Neuronal stem cell (in vitro differentiated cells): ENCODE measurements around the gene HELZ.

ENCODE experiments used
- DNase-seq: peaks from one replicate; pipeline ENCODE4 v3.0.0-alpha.2; 2013; ENCODE audit warnings: low spot score
- H2AFZ ChIP-seq: one replicate; pipeline ENCODE4 v1.6.1; 2013; ENCODE audit warnings: mild to moderate bottlenecking, low read length, inconsistent platforms
- H2AK5ac ChIP-seq: 2 replicates; pipeline ENCODE4 v1.6.1; 2013; ENCODE audit warnings: low read depth, mild to moderate bottlenecking, inconsistent platforms, low read length, moderate library complexity, mixed read lengths
- H2BK120ac ChIP-seq: 2 replicates; pipeline ENCODE4 v1.6.1; 2013; ENCODE audit warnings: low read depth, mild to moderate bottlenecking, inconsistent platforms, low read length, moderate library complexity, mixed read lengths
- H2BK12ac ChIP-seq: one replicate; pipeline ENCODE4 v1.6.1; 2013; ENCODE audit warnings: low read length, inconsistent platforms
- H2BK15ac ChIP-seq: 2 replicates; pipeline ENCODE4 v1.6.1; 2013; ENCODE audit warnings: mild to moderate bottlenecking, low read length, inconsistent platforms, mixed read lengths
- H2BK5ac ChIP-seq: one replicate; pipeline ENCODE4 v1.6.1; 2013; ENCODE audit warnings: inconsistent platforms, mild to moderate bottlenecking, low read length, moderate library complexity
- H3K14ac ChIP-seq: one replicate; pipeline ENCODE4 v1.6.1; 2013; ENCODE audit warnings: low read length, inconsistent platforms
- H3K18ac ChIP-seq: 2 replicates; pipeline ENCODE4 v1.6.1; 2013; ENCODE audit warnings: low read length, inconsistent platforms
- H3K23ac ChIP-seq: 2 replicates; pipeline ENCODE4 v1.6.1; 2013; ENCODE audit warnings: low read depth, mild to moderate bottlenecking, mixed read lengths, low read length, inconsistent platforms; ENCODE audit not compliant: poor library complexity
- H3K27ac ChIP-seq: replicated peaks from 3 replicates; pipeline ENCODE4 v1.5.1; 2013; ENCODE audit warnings: low read length, inconsistent platforms
- H3K27me3 ChIP-seq, 3 experiments: 2 replicates each; pipeline ENCODE4 v1.6.1; 2013; ENCODE audit warnings: low read length in 3 of 3, mild to moderate bottlenecking in 2 of 3, inconsistent platforms in 1 of 3, low read depth in 1 of 3, mixed read lengths in 1 of 3, moderate library complexity in 1 of 3; ENCODE audit not compliant: control insufficient read depth in 3 of 3, insufficient read depth in 3 of 3
- H3K36me3 ChIP-seq, 2 donors: replicated peaks in 1 of 2; 2 replicates each; pipeline ENCODE4 v1.6.1; 2013; ENCODE audit warnings: low read length in 2 of 2; ENCODE audit not compliant: control insufficient read depth in 2 of 2, insufficient read depth in 2 of 2
- H3K4ac ChIP-seq: 2 replicates; pipeline ENCODE4 v1.6.1; 2013; ENCODE audit warnings: inconsistent platforms, mild to moderate bottlenecking, low read length, moderate library complexity
- H3K4me1 ChIP-seq, 2 donors: 1 replicate in 1 of 2; 2 replicates in 1 of 2; pipeline ENCODE4 v1.6.1; 2013; ENCODE audit warnings: low read length in 2 of 2, low read depth in 1 of 2; ENCODE audit not compliant: control insufficient read depth in 2 of 2, insufficient read depth in 1 of 2
- H3K4me2 ChIP-seq: one replicate; pipeline ENCODE4 v1.6.1; 2013; ENCODE audit warnings: mild to moderate bottlenecking, low read length, inconsistent platforms; ENCODE audit not compliant: insufficient read depth, poor library complexity, severe bottlenecking
- H3K4me3 ChIP-seq, 2 donors: 2 replicates each; pipeline ENCODE4 v1.5.1; 2013; ENCODE audit warnings: low read length in 2 of 2, mild to moderate bottlenecking in 2 of 2, inconsistent platforms in 1 of 2, moderate library complexity in 1 of 2
- H3K79me1 ChIP-seq: one replicate; pipeline ENCODE4 v1.6.1; 2013; ENCODE audit warnings: low read depth, mild to moderate bottlenecking, inconsistent platforms, low read length, moderate library complexity
- H3K9ac ChIP-seq: one replicate; pipeline ENCODE4 v1.6.1; 2013; ENCODE audit warnings: mild to moderate bottlenecking, low read depth, low read length, inconsistent platforms; ENCODE audit not compliant: poor library complexity
- H3K9me3 ChIP-seq, 2 donors: replicated peaks in 1 of 2; 2 replicates each; pipeline versions ENCODE3 to v1.6.1; 2013; ENCODE audit warnings: low read length in 2 of 2, mild to moderate bottlenecking in 2 of 2, inconsistent platforms in 1 of 2, low read depth in 1 of 2, mixed read lengths in 1 of 2, moderate library complexity in 1 of 2; ENCODE audit not compliant: control insufficient read depth in 2 of 2, insufficient read depth in 1 of 2
- H4K8ac ChIP-seq: one replicate; pipeline ENCODE4 v1.6.1; 2013; ENCODE audit warnings: low read depth, mild to moderate bottlenecking, inconsistent platforms, low read length, moderate library complexity
- H4K91ac ChIP-seq: one replicate; pipeline ENCODE4 v1.6.1; 2013; ENCODE audit warnings: low read length, low read depth, mild to moderate bottlenecking, inconsistent platforms; ENCODE audit not compliant: poor library complexity
- WGBS, 2 donors: extraction: QIAGEN DNeasy Blood & Tissue Kit; methylation state at CpG; one replicate each; pipeline ENCODE4 v1.1.7; 2013; ENCODE audit warnings: missing lambda C conversion rate in 2 of 2, mixed read lengths in 1 of 2; ENCODE audit not compliant: insufficient read length in 2 of 2, insufficient replicate concordance in 1 of 2; ENCODE audit errors: extremely low coverage in 2 of 2; 5-methylcytosine and 5-hydroxymethylcytosine counted together

Gene HELZ

DNA sequence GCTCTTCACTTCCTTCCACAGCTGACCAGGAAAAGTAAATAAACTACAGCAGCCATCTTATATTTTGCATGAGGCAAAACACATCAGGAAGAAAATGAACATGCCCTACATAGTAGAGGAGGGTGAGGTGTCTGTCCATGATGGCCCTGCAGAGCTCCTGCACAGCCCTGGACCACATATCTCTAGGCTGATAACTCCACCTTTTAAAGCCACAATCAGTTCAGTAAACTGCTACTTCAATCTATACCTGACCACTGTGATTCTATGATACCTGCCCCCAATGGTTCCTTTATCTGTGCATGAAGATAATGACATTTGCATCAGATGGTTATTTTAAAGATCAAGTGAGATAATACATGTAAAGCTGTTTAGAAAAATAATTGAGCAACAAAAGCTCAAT, 82.2 kb downstream of the HELZ start:
- no peak overlapping the region for H3K9ac ChIP-seq
- H3K4me1 ChIP-seq: no peaks in the 10 kb centered on the region
- no peak overlapping the region for H3K4me3 ChIP-seq
- no peak overlapping the region for H2BK120ac ChIP-seq
- no peak overlapping the region for H2BK12ac ChIP-seq
- H3K27me3 ChIP-seq: no peaks in the 10 kb centered on the region
- H4K8ac ChIP-seq: no peak overlapping the region
- no peaks in the 10 kb centered on the region for H3K79me1 ChIP-seq
- DNase-seq: no peak
- no peak overlapping the region for H3K4ac ChIP-seq
- peaks cover 0 to 2% of the 10 kb centered on the region in 2 donors for H3K9me3 ChIP-seq
- H2BK15ac ChIP-seq: no peak overlapping the region
- H2BK5ac ChIP-seq: no peak overlapping the region
- no peak overlapping the region for H3K23ac ChIP-seq
- no peak overlapping the region for H3K27ac ChIP-seq
- H3K14ac ChIP-seq: no peak overlapping the region
- H4K91ac ChIP-seq: no peak overlapping the region
- no peak overlapping the region for H2AFZ ChIP-seq
- H3K4me2 ChIP-seq: no peak overlapping the region
- no peak overlapping the region for H3K18ac ChIP-seq
- H2AK5ac ChIP-seq: no peak overlapping the region
- H3K36me3 ChIP-seq: peaks cover 6 to 72% of the 10 kb centered on the region in 2 donors

- Histone ChIP-seq H3K4me1 (no peaks in the 10 kb centered on the region), H2BK120ac (no peak overlapping the region), H3K14ac (no peak overlapping the region), H3K4me3 (no peak overlapping the region), H2AFZ (no peak overlapping the region), H2AK5ac (no peak overlapping the region), H2BK5ac (no peak overlapping the region), H3K18ac (no peak overlapping the region), H3K27me3 (no peaks in the 10 kb centered on the region), H4K8ac (no peak overlapping the region), H3K27ac (no peak overlapping the region), H2BK15ac (no peak overlapping the region), H3K23ac (no peak overlapping the region), H3K4me2 (no peak overlapping the region), H3K36me3 (peaks cover 5 to 65% of the 10 kb centered on the region in 2 donors), H3K9ac (no peak overlapping the region), H3K9me3 (peaks cover 0 to 2% of the 10 kb centered on the region in 2 donors), H3K79me1 (no peaks in the 10 kb centered on the region), H3K4ac (no peak overlapping the region), H4K91ac (no peak overlapping the region), H2BK12ac (no peak overlapping the region)
- DNase-seq: no peak
- WGBS, 2 donors: no CpG with 5 or more reads among the region's 3 CpGs
Measured at GRCh38 chr17:67161573-67161972, 83.4 kb downstream of the HELZ start.

GRCh38 chr17:67160791-67161190, 84.2 kb downstream of the HELZ start:
- Histone ChIP-seq H3K4me3 (peak overlapping the region in 1 of 2 donors; percentile 13), H3K4me2 (no peak overlapping the region), H4K91ac (no peak overlapping the region), H3K36me3 (peaks cover 5 to 57% of the 10 kb centered on the region in 2 donors), H3K9me3 (peaks cover 0 to 2% of the 10 kb centered on the region in 2 donors), H2AK5ac (no peak overlapping the region), H2BK5ac (no peak overlapping the region), H4K8ac (no peak overlapping the region), H3K27me3 (no peaks in the 10 kb centered on the region), H2BK12ac (no peak overlapping the region), H3K4ac (no peak overlapping the region), H3K27ac (no peak overlapping the region), H2BK15ac (no peak overlapping the region), H3K18ac (no peak overlapping the region), H2AFZ (no peak overlapping the region), H3K79me1 (no peaks in the 10 kb centered on the region), H3K9ac (no peak overlapping the region), H3K4me1 (peaks cover 0 to 1% of the 10 kb centered on the region in 2 donors), H3K23ac (no peak overlapping the region), H3K14ac (no peak overlapping the region), H2BK120ac (no peak overlapping the region)
- WGBS, 2 donors: no CpG with 5 or more reads among the region's 8 CpGs
- DNase-seq: no peak

GRCh38 chr17:67157732-67158639, 87.0 kb downstream of the HELZ start:
- Histone ChIP-seq H3K27ac (no peak overlapping the region), H4K8ac (no peak overlapping the region), H3K9ac (no peak overlapping the region), H2BK120ac (no peak overlapping the region), H3K4me3 (no peak overlapping the region), H2BK12ac (no peak overlapping the region), H3K4me1 (peaks cover 0 to 1% of the 10 kb centered on the region in 2 donors), H2BK15ac (no peak overlapping the region), H4K91ac (no peak overlapping the region), H3K23ac (no peak overlapping the region), H3K4me2 (no peak overlapping the region), H3K79me1 (no peaks in the 10 kb centered on the region), H3K27me3 (no peaks in the 10 kb centered on the region), H3K9me3 (peaks cover 2 to 7% of the 10 kb centered on the region in 2 donors), H3K14ac (no peak overlapping the region), H3K36me3 (peaks cover 3 to 33% of the 10 kb centered on the region in 2 donors), H2AK5ac (no peak overlapping the region), H2AFZ (no peak overlapping the region), H3K18ac (no peak overlapping the region), H3K4ac (no peak overlapping the region), H2BK5ac (no peak overlapping the region)
- no peak for DNase-seq
